NT2/D1 (cell line): Measurements from ENCODE around the gene THBS2.

Experiments
- YY1 ChIP-seq: IDR thresholded peaks from 2 replicates; pipeline ENCODE4 v1.6.1; 2011; ENCODE audit not compliant: insufficient read length, insufficient read depth
- ZNF274 ChIP-seq: IDR thresholded peaks from 2 replicates; pipeline ENCODE4 v1.6.1; 2011; ENCODE audit warnings: mild to moderate bottlenecking, low read depth, low read length

DNA sequence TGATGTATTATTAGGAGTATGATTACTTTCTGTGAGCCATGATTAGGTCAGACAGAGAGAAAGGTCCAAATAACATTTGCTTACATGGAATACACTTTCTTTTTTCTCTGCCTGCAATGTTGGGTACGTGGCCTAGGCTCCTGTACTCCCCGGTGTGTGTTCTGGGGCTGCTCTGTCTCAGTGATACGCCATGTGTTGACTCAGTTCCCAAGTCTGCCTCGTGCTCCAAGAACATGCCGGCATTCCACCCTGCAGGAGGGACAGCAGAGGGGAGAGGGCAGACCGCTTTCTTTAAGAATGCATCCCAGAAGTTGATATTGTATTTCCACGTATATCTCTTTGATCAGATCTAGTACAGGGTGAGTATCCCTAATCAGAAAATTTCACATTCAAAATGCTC lies 33.3 kb upstream of the THBS2 start:
- no peak for TF ChIP-seq YY1
- TF ChIP-seq ZNF274: no peak
